Gastrocnemius medialis (tissue), 4 donors: Measurements from ENCODE around the gene ZC3H12C. TPM values are rescaled to one million over a fixed set of nuclear protein-coding genes. Genes with fewer than 3 reads are reported as not detected.

Experiments used
- ATAC-seq, 2 donors: fragments of 150-250 bp; one replicate each; pipeline ENCODE4 v1.9.1; 2016
- DNase-seq, 2 donors: peaks; one replicate each; pipeline ENCODE4 v3.0.0-alpha.2; 2019
- H3K27ac ChIP-seq, 4 donors: fragments of 200-600 bp; sonication (generic); 1 replicate in 1 of 4; 2 replicates in 3 of 4; pipeline ENCODE4 v1.5.1; 2016 to 2018; ENCODE audit warnings: mild to moderate bottlenecking in 2 of 4, moderate library complexity in 1 of 4
- H3K27me3 ChIP-seq, 3 donors: fragments of 200-600 bp; sonication (generic) in 2 of 3; 1 replicate in 1 of 3; 2 replicates in 2 of 3; pipeline versions ENCODE4 v1.5.1 to v1.6.0; 2016 to 2019; ENCODE audit warnings: mild to moderate bottlenecking in 1 of 3, moderate library complexity in 1 of 3
- H3K36me3 ChIP-seq, 2 donors: fragments of 200-600 bp; sonication (generic) in 1 of 2; one replicate each; pipeline ENCODE4 v1.5.1; 2017 to 2018
- H3K4me1 ChIP-seq, 2 donors: fragments of 200-600 bp; sonication (generic) in 1 of 2; one replicate each; pipeline ENCODE4 v1.5.1; 2016 to 2017; ENCODE audit warnings: mild to moderate bottlenecking in 2 of 2
- H3K4me3 ChIP-seq, 4 donors: fragments of 200-600 bp; sonication (generic) in 3 of 4; 1 replicate in 1 of 4; 2 replicates in 3 of 4; pipeline ENCODE4 v1.5.1; 2016 to 2019; ENCODE audit warnings: mild to moderate bottlenecking in 2 of 4
- H3K9me3 ChIP-seq, 3 donors: fragments of 200-600 bp; sonication (generic) in 2 of 3; 1 replicate in 1 of 3; 2 replicates in 2 of 3; pipeline ENCODE4 v1.5.1; 2016 to 2019
- CTCF ChIP-seq, 5 experiments: fragments of 450-650 bp in 3 of 5; fragments of 200-600 bp in 2 of 5; sonication (generic) in 2 of 5; IDR thresholded peaks in 4 of 5; conservative IDR thresholded peaks in 1 of 5; 1 replicate in 4 of 5; 2 replicates in 1 of 5; pipeline ENCODE4 v1.5.1; 2016 to 2019; ENCODE audit warnings: antibody characterized with exemption in 5 of 5, mild to moderate bottlenecking in 3 of 5, moderate library complexity in 3 of 5
- POLR2A ChIP-seq, 2 donors: fragments of 450-650 bp; IDR thresholded peaks; one replicate each; pipeline ENCODE4 v1.6.1; 2017; ENCODE audit warnings: antibody characterized with exemption in 2 of 2, mild to moderate bottlenecking in 2 of 2, moderate library complexity in 2 of 2
- in situ Hi-C, 4 donors: fragments of 200-750 bp; cut with MboI; loops; one replicate each; pipeline versions ENCODE4 v1.15.0 to v1.8.0; 2017; ENCODE audit warnings: low sequenced_read_pairs in 4 of 4
- intact Hi-C: fragments of 100-400 bp; cut with DNase I; formaldehyde crosslinking; loops from one replicate; pipeline ENCODE4 v1.15.1; 2023; ENCODE audit warnings: low total_unique reads
- total RNA-seq, 4 donors: library from RNA; depleted of rRNA; stranded (reverse); fragments of >200 nt; gene quantifications; one replicate each; pipeline versions ENCODE4 v1.1.0 to v1.2.3, GENCODE V29; 2016

The ZC3H12C gene
- total RNA-seq, 4 donors from 2014 or later = 20.9 to 41.1 (median 30.9) TPM

GRCh38 chr11:110098645-110099044 lies 5.5 kb downstream of the ZC3H12C start:
- in situ Hi-C loops = loop anchor here in 1 of 4 donors (10.0 kb wide), 1 partner anchor 154 kb away; no protein-coding TSS in a partner anchor
- TF ChIP-seq CTCF (IDR thresholded peaks at IDR 0.05 in 4 of 5, conservative IDR thresholded peaks at IDR 0.05 in 1 of 5) (no peak), POLR2A (IDR thresholded peaks at IDR 0.05) (no peak)
- intact Hi-C loops = loop anchor here (10.0 kb wide), 1 partner anchor 336 kb away; no protein-coding TSS in a partner anchor
- H3K4me1 ChIP-seq = peaks cover 15 to 23% of the 10 kb centered on the region in 2 donors
- no peaks in the 10 kb centered on the region for H3K36me3 ChIP-seq
- DNase-seq = no peak
- H3K4me3 ChIP-seq = no peak overlapping the region
- ATAC-seq = no peak
- no peak overlapping the region for H3K27ac ChIP-seq
- no peaks in the 10 kb centered on the region for H3K9me3 ChIP-seq
- no peaks in the 10 kb centered on the region for H3K27me3 ChIP-seq

- no peak for DNase-seq
- in situ Hi-C loops (no loop called here), intact Hi-C loops (no loop called here)
- peaks cover 0 to 9% of the 10 kb centered on the region in 2 donors for H3K4me1 ChIP-seq
- H3K36me3 ChIP-seq = no peaks in the 10 kb centered on the region
- TF ChIP-seq CTCF (IDR thresholded peaks at IDR 0.05 in 4 of 5, conservative IDR thresholded peaks at IDR 0.05 in 1 of 5) (no peak), POLR2A (IDR thresholded peaks at IDR 0.05) (no peak)
- H3K4me3 ChIP-seq = no peak overlapping the region
- H3K27me3 ChIP-seq = no peaks in the 10 kb centered on the region
- H3K27ac ChIP-seq = peak overlapping the region in 1 of 4 donors; percentile 39
- ATAC-seq = no peak
- no peaks in the 10 kb centered on the region for H3K9me3 ChIP-seq
Observed at GRCh38 chr11:110100476-110101240, 7.5 kb downstream of the ZC3H12C start.

- ATAC-seq = no peak
- TF ChIP-seq POLR2A (IDR thresholded peaks at IDR 0.05) (no peak), CTCF (IDR thresholded peaks at IDR 0.05 in 4 of 5, conservative IDR thresholded peaks at IDR 0.05 in 1 of 5) (no peak)
- H3K27ac ChIP-seq = no peak overlapping the region
- no peak for DNase-seq
- intact Hi-C loops = no loop called here
- H3K36me3 ChIP-seq = no peaks in the 10 kb centered on the region
- in situ Hi-C loops = no loop called here
- H3K9me3 ChIP-seq = peaks cover 0 to 9% (median 0%) of the 10 kb centered on the region in 3 donors
- no peak overlapping the region for H3K4me3 ChIP-seq
- H3K4me1 ChIP-seq = peaks cover 0 to 3% of the 10 kb centered on the region in 2 donors
- H3K27me3 ChIP-seq = no peaks in the 10 kb centered on the region
Observed at GRCh38 chr11:110106713-110107274, 13.6 kb downstream of the ZC3H12C start.

GRCh38 chr11:110110854-110111253 lies 17.7 kb downstream of the ZC3H12C start:
- no peak for TF ChIP-seq CTCF (IDR thresholded peaks at IDR 0.05 in 4 of 5, conservative IDR thresholded peaks at IDR 0.05 in 1 of 5)
- no peak for TF ChIP-seq POLR2A (IDR thresholded peaks at IDR 0.05)
- DNase-seq (no peak), ATAC-seq (no peak)
- intact Hi-C loops = no loop called here
- H3K4me3 ChIP-seq = no peak overlapping the region
- in situ Hi-C loops = no loop called here
- H3K27me3 ChIP-seq = no peaks in the 10 kb centered on the region
- no peak overlapping the region for H3K27ac ChIP-seq
- peaks cover 0 to 6% of the 10 kb centered on the region in 2 donors for H3K36me3 ChIP-seq
- peaks cover 0 to 15% of the 10 kb centered on the region in 2 donors for H3K4me1 ChIP-seq
- peaks cover 0 to 9% (median 0%) of the 10 kb centered on the region in 3 donors for H3K9me3 ChIP-seq
